HG03342 (cell line): Measurements from ENCODE around the gene PIWIL1.

Experiments used
- ATAC-seq: cut with Tn5 transposase; IDR thresholded peaks from one replicate; pipeline ENCODE4 v1.9.1; 2021; ENCODE audit warnings: mild to moderate bottlenecking, moderate library complexity; ENCODE audit not compliant: unreplicated experiment

Gene PIWIL1

GRCh38 chr12:130337488-130338303 is at the start of gene PIWIL1:
TSS of gene PIWIL1 (plus strand) at chr12:130337887. CDS start at chr12:130342592, 4,705 bp downstream.
- no peak for ATAC-seq

- no peak for ATAC-seq
These were observed 49.5 kb upstream of the PIWIL1 start for GRCh38 chr12:130288206-130288605.

GRCh38 chr12:130288691-130289090 is 49.0 kb upstream of the PIWIL1 start:
- ATAC-seq, result no peak

GRCh38 chr12:130290114-130290513 is 47.6 kb upstream of the PIWIL1 start:
- ATAC-seq, result no peak

- no peak for ATAC-seq
These were observed 39.2 kb upstream of the PIWIL1 start for GRCh38 chr12:130298322-130299021.

GRCh38 chr12:130299574-130299973 is 38.1 kb upstream of the PIWIL1 start:
- ATAC-seq, result no peak

GRCh38 chr12:130300090-130300489 is 37.6 kb upstream of the PIWIL1 start:
- ATAC-seq, result no peak

GRCh38 chr12:130300737-130301535 is 36.8 kb upstream of the PIWIL1 start:
- ATAC-seq, result no peak

- no peak for ATAC-seq
These were observed 36.1 kb upstream of the PIWIL1 start for GRCh38 chr12:130301559-130301958.

- no peak for ATAC-seq
These were observed 33.9 kb upstream of the PIWIL1 start for GRCh38 chr12:130303781-130304180.

GRCh38 chr12:130307859-130308258 is 29.8 kb upstream of the PIWIL1 start:
- ATAC-seq, result no peak

- no peak for ATAC-seq
These were observed 29.3 kb upstream of the PIWIL1 start for GRCh38 chr12:130308393-130308792.

- ATAC-seq, result no peak
These were observed 21.4 kb upstream of the PIWIL1 start for GRCh38 chr12:130316251-130316650.

GRCh38 chr12:130320536-130320935 is 17.2 kb upstream of the PIWIL1 start:
- ATAC-seq, result no peak

GRCh38 chr12:130322263-130322662 is 15.4 kb upstream of the PIWIL1 start:
- no peak for ATAC-seq

GRCh38 chr12:130330685-130331084 is 7.0 kb upstream of the PIWIL1 start:
- no peak for ATAC-seq

- no peak for ATAC-seq
These were observed 6.5 kb upstream of the PIWIL1 start for GRCh38 chr12:130331146-130331545.

- ATAC-seq, result no peak
These were observed 4.3 kb upstream of the PIWIL1 start for GRCh38 chr12:130333341-130333740.

GRCh38 chr12:130334399-130334798 is 3.3 kb upstream of the PIWIL1 start:
- no peak for ATAC-seq

GRCh38 chr12:130334937-130335336 is 2.8 kb upstream of the PIWIL1 start:
- ATAC-seq, result no peak
